PC-9 (cell line): Measurements from ENCODE around the gene LSG1. TPM values are rescaled to one million over a fixed set of nuclear protein-coding genes. Genes with fewer than 3 reads are reported as not detected.

Experiments used
- BruUV-seq: library from RNA; stranded (reverse); fragments of 400-500 nt; replicated peaks from 2 replicates; lab custom pipeline; 2021; lab: Mats Ljungman, UMichigan
- CTCF ChIA-PET: fragments of 300-600 bp; sonication (Branson Sonifier 250); formaldehyde crosslinking; loops from one replicate; lab custom pipeline; 2022; ENCODE audit warnings: antibody characterized with exemption; lab: Charles Lee
- POLR2A ChIA-PET: fragments of 300-600 bp; sonication (Branson Sonifier 250); formaldehyde crosslinking; loops from one replicate; lab custom pipeline; 2022; ENCODE audit warnings: antibody characterized with exemption; ENCODE audit not compliant: unreplicated experiment; lab: Charles Lee
- DNase-seq, 2 experiments: peaks; one replicate each; pipeline versions ENCODE4 v3.0.0 to v3.0.0-alpha.2; 2015 to 2022; ENCODE audit warnings: mixed read lengths in 1 of 2
- H2AFZ ChIP-seq: fragments of 200-600 bp; sonication (generic); 2 replicates; pipeline ENCODE4 v1.8.1; 2017; ENCODE audit warnings: antibody characterized with exemption
- H3F3A ChIP-seq: fragments of 200-600 bp; sonication (generic); 2 replicates; pipeline ENCODE4 v1.8.1; 2017; ENCODE audit warnings: antibody characterized with exemption, mild to moderate bottlenecking, low read depth; ENCODE audit not compliant: insufficient read depth
- H3K27ac ChIP-seq: fragments of 200-600 bp; sonication (generic); 2 replicates; pipeline ENCODE4 v1.6.1; 2016; ENCODE audit warnings: mixed run types
- H3K27me3 ChIP-seq: fragments of 200-600 bp; sonication (generic); 2 replicates; pipeline ENCODE4 v1.6.1; 2016; ENCODE audit warnings: low read depth, mixed run types; ENCODE audit not compliant: insufficient read depth
- H3K36me3 ChIP-seq: fragments of 200-600 bp; sonication (generic); 2 replicates; pipeline ENCODE4 v1.6.1; 2016; ENCODE audit warnings: low read depth, mixed run types
- H3K4me1 ChIP-seq: fragments of 200-600 bp; sonication (generic); replicated peaks from 2 replicates; pipeline ENCODE4 v1.6.1; 2016; ENCODE audit warnings: mixed run types; ENCODE audit not compliant: insufficient read depth
- H3K4me2 ChIP-seq: fragments of 200-600 bp; sonication (generic); 2 replicates; pipeline ENCODE4 v1.6.1; 2017; ENCODE audit warnings: mixed run types
- H3K4me3 ChIP-seq: fragments of 200-600 bp; sonication (generic); 2 replicates; pipeline ENCODE4 v1.6.1; 2016; ENCODE audit warnings: mixed run types
- H3K79me2 ChIP-seq: fragments of 200-600 bp; sonication (generic); 2 replicates; pipeline ENCODE4 v1.6.1; 2017; ENCODE audit warnings: low read depth, mixed run types
- H3K9me2 ChIP-seq: fragments of 200-600 bp; sonication (generic); 2 replicates; pipeline ENCODE4 v1.8.1; 2017; ENCODE audit warnings: mild to moderate bottlenecking; ENCODE audit not compliant: insufficient read depth
- H3K9me3 ChIP-seq: fragments of 200-600 bp; sonication (generic); 2 replicates; pipeline ENCODE4 v1.8.1; 2016; ENCODE audit warnings: low read depth; ENCODE audit not compliant: insufficient read depth
- H4K20me1 ChIP-seq: fragments of 200-600 bp; sonication (generic); 2 replicates; pipeline ENCODE4 v1.8.1; 2017; ENCODE audit not compliant: insufficient read depth
- EZH2 ChIP-seq: fragments of 200-600 bp; sonication (generic); IDR thresholded peaks from 2 replicates; pipeline ENCODE4 v1.8.0; 2017; ENCODE audit warnings: antibody characterized with exemption, low read depth
- intact Hi-C: fragments of 100-400 bp; cut with micrococcal nuclease; formaldehyde crosslinking; loops from one replicate; pipeline ENCODE4 v1.10.0; 2022; ENCODE audit not compliant: unreplicated experiment
- total RNA-seq: library from RNA; stranded (reverse); gene quantifications from 2 replicates; pipeline ENCODE4 v1.2.3, GENCODE V29; 2021
- TF ChIP-seq, protein P1 (sequence below): fragments of 200-600 bp; sonication (generic); conservative IDR thresholded peaks from 2 replicates; pipeline ENCODE4 v1.6.1; 2017; ENCODE audit warnings: mixed run types, antibody characterized with exemption, mild to moderate bottlenecking, moderate library complexity

The LSG1 gene
- total RNA-seq, 1 experiment from 2014 or later = 71.8 TPM

GRCh38 chr3:194671511-194671899, 486 bp downstream of the LSG1 start:
- no peak for TF ChIP-seq EZH2
- TF ChIP-seq, protein P1, sequence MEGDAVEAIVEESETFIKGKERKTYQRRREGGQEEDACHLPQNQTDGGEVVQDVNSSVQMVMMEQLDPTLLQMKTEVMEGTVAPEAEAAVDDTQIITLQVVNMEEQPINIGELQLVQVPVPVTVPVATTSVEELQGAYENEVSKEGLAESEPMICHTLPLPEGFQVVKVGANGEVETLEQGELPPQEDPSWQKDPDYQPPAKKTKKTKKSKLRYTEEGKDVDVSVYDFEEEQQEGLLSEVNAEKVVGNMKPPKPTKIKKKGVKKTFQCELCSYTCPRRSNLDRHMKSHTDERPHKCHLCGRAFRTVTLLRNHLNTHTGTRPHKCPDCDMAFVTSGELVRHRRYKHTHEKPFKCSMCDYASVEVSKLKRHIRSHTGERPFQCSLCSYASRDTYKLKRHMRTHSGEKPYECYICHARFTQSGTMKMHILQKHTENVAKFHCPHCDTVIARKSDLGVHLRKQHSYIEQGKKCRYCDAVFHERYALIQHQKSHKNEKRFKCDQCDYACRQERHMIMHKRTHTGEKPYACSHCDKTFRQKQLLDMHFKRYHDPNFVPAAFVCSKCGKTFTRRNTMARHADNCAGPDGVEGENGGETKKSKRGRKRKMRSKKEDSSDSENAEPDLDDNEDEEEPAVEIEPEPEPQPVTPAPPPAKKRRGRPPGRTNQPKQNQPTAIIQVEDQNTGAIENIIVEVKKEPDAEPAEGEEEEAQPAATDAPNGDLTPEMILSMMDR = peak; percentile 76
- DNase-seq = peak in 1 of 2 experiments; percentile 29
- Histone ChIP-seq H3K79me2 (peaks cover 26% of the 10 kb centered on the region), H3K27ac (peak overlapping the region; percentile 88), H2AFZ (peak overlapping the region; percentile 92), H3K27me3 (no peaks in the 10 kb centered on the region), H3K4me3 (peak overlapping the region; percentile 99), H3F3A (no peaks in the 10 kb centered on the region), H3K9me2 (no peaks in the 10 kb centered on the region), H3K36me3 (peaks cover 2% of the 10 kb centered on the region; the same call in 1 of the 2 replicates), H4K20me1 (peaks cover 15% of the 10 kb centered on the region), H3K9me3 (no peaks in the 10 kb centered on the region), H3K4me2 (peak overlapping the region; percentile 95), H3K4me1 (peaks cover 13% of the 10 kb centered on the region; the same call in 1 of the 2 replicates)
- ChIA-PET CTCF (interaction anchor here (0.5 to 2.9 kb wide), 11 partner anchors 11 to 871 kb away, joined by 3 to 14 read pairs (median 3); partner anchors contain the start of gene XXYLT1), POLR2A (interaction anchor here (0.6 to 1.1 kb wide), 4 partner anchors 187 to 741 kb away, joined by 4 read pairs; no protein-coding TSS in a partner anchor)
- BruUV-seq = TSS peak; percentile 77
- intact Hi-C loops = loop anchor here (1.0 to 5.0 kb wide), 4 partner anchors 339 to 851 kb away; no protein-coding TSS in a partner anchor

GRCh38 chr3:194667363-194667762, 4.6 kb downstream of the LSG1 start:
- POLR2A ChIA-PET = interaction anchor here (0.6 kb wide), 1 partner anchor 74 kb away, joined by 3 read pairs; no protein-coding TSS in a partner anchor
- peaks cover 13% of the 10 kb centered on the region; the same call in 1 of the 2 replicates for H3K4me1 ChIP-seq
- H3K4me3 ChIP-seq = no peak overlapping the region
- no peak for DNase-seq
- TF ChIP-seq EZH2 = no peak
- TF ChIP-seq, protein P1 = no peak
- no peaks in the 10 kb centered on the region for H3F3A ChIP-seq
- no peaks in the 10 kb centered on the region for H3K9me3 ChIP-seq
- peaks cover 15% of the 10 kb centered on the region for H4K20me1 ChIP-seq
- H3K36me3 ChIP-seq = peaks cover 12% of the 10 kb centered on the region
- no TSS peak for BruUV-seq
- H3K4me2 ChIP-seq = no peak overlapping the region
- H3K9me2 ChIP-seq = no peaks in the 10 kb centered on the region
- H2AFZ ChIP-seq = no peak overlapping the region
- intact Hi-C loops = no loop called here
- no peaks in the 10 kb centered on the region for H3K27me3 ChIP-seq
- H3K79me2 ChIP-seq = peaks cover 26% of the 10 kb centered on the region
- H3K27ac ChIP-seq = no peak overlapping the region
- CTCF ChIA-PET = interaction anchor here (0.6 kb wide), 1 partner anchor 74 kb away, joined by 3 read pairs; no protein-coding TSS in a partner anchor

GRCh38 chr3:194664857-194665256, 7.1 kb downstream of the LSG1 start:
- Histone ChIP-seq H3K27me3 (no peaks in the 10 kb centered on the region), H3K79me2 (peaks cover 5% of the 10 kb centered on the region), H3K4me3 (no peak overlapping the region), H3K4me1 (no peaks in the 10 kb centered on the region), H3K36me3 (peaks cover 19% of the 10 kb centered on the region), H3K9me2 (no peaks in the 10 kb centered on the region), H3K9me3 (no peaks in the 10 kb centered on the region), H2AFZ (no peak overlapping the region), H3K27ac (no peak overlapping the region), H4K20me1 (peaks cover under 1% of the 10 kb centered on the region), H3F3A (no peaks in the 10 kb centered on the region), H3K4me2 (no peak overlapping the region)
- intact Hi-C loops = no loop called here
- CTCF ChIA-PET = no interaction called here
- POLR2A ChIA-PET = no interaction called here
- no TSS peak for BruUV-seq
- TF ChIP-seq EZH2 = no peak
- TF ChIP-seq, protein P1 = no peak
- DNase-seq = no peak
